Keratinocyte (primary cell): ENCODE results near the gene ALK. TPM values are rescaled to one million over a fixed set of nuclear protein-coding genes. Genes with fewer than 3 reads are reported as not detected.

Experiments used
- DNase-seq: peaks from one replicate; pipeline ENCODE4 v3.0.0-alpha.2; 2011; ENCODE audit warnings: low read depth, missing footprints, low spot score
- FAIRE-seq: peaks from 2 replicates; lab custom pipeline; 2011; peaks lifted over from hg19 to GRCh38; lab: Jason Lieb, UNC
- H2AFZ ChIP-seq: 2 replicates; pipeline ENCODE4 v1.6.0; 2012; ENCODE audit warnings: low read length, control low read depth, inconsistent platforms; ENCODE audit not compliant: control insufficient read depth
- H3K27ac ChIP-seq: 2 replicates; pipeline ENCODE4 v1.5.1; 2011; ENCODE audit warnings: low read length; ENCODE audit not compliant: control insufficient read depth, insufficient read depth
- H3K27me3 ChIP-seq: 3 replicates; pipeline ENCODE4 v1.6.0; 2011; ENCODE audit warnings: low read length; ENCODE audit not compliant: control insufficient read depth, insufficient read depth; ENCODE audit errors: extremely low read depth
- H3K36me3 ChIP-seq, 2 experiments: 2 replicates in 1 of 2; 3 replicates in 1 of 2; pipeline ENCODE4 v1.5.1; 2011; ENCODE audit warnings: low read length in 2 of 2, mild to moderate bottlenecking in 1 of 2; ENCODE audit not compliant: control insufficient read depth in 2 of 2, insufficient read depth in 2 of 2; ENCODE audit errors: extremely low read depth in 1 of 2
- H3K4me1 ChIP-seq: 3 replicates; pipeline ENCODE4 v1.5.1; 2011; ENCODE audit warnings: low read length; ENCODE audit not compliant: control insufficient read depth, insufficient read depth; ENCODE audit errors: extremely low read depth
- H3K4me2 ChIP-seq: 3 replicates; pipeline ENCODE4 v1.6.0; 2011; ENCODE audit warnings: low read depth, low read length; ENCODE audit not compliant: control insufficient read depth, insufficient read depth; ENCODE audit errors: extremely low read depth
- H3K4me3 ChIP-seq, 3 experiments: fragments of 200-600 bp in 1 of 3; sonication (generic) in 1 of 3; 2 replicates in 2 of 3; 3 replicates in 1 of 3; pipeline ENCODE4 v1.5.1; 2011 to 2016; ENCODE audit warnings: low read length in 3 of 3, mild to moderate bottlenecking in 3 of 3, control low read depth in 2 of 3, inconsistent platforms in 1 of 3, low read depth in 1 of 3, mixed read lengths in 1 of 3, mixed run types in 1 of 3, moderate library complexity in 1 of 3; ENCODE audit not compliant: control insufficient read depth in 2 of 3, insufficient read depth in 2 of 3; ENCODE audit errors: extremely low read depth in 1 of 3
- H3K79me2 ChIP-seq: 2 replicates; pipeline ENCODE4 v1.6.0; 2012; ENCODE audit warnings: low read length; ENCODE audit not compliant: control insufficient read depth, insufficient read depth
- H3K9ac ChIP-seq: 3 replicates; pipeline ENCODE4 v1.6.0; 2011; ENCODE audit warnings: low read length; ENCODE audit not compliant: control insufficient read depth, insufficient read depth; ENCODE audit errors: extremely low read depth
- H3K9me1 ChIP-seq: 3 replicates; pipeline ENCODE4 v1.6.0; 2011; ENCODE audit warnings: low read length; ENCODE audit not compliant: control insufficient read depth, insufficient read depth; ENCODE audit errors: extremely low read depth
- H3K9me3 ChIP-seq: 2 replicates; pipeline ENCODE4 v1.5.1; 2012; ENCODE audit warnings: low read depth, low read length; ENCODE audit not compliant: control insufficient read depth
- H4K20me1 ChIP-seq: 3 replicates; pipeline ENCODE4 v1.6.0; 2011; ENCODE audit warnings: low read length; ENCODE audit not compliant: control insufficient read depth, insufficient read depth; ENCODE audit errors: extremely low read depth
- EZH2 ChIP-seq: IDR thresholded peaks from one replicate; pipeline ENCODE4 v1.6.1; 2012; ENCODE audit warnings: inconsistent platforms, mild to moderate bottlenecking, low read length, moderate library complexity
- dilution Hi-C: fragments of 300-500 bp; cut with MboI; formaldehyde crosslinking; loops from one replicate; pipeline ENCODE4 v1.7.0; 2020; ENCODE audit warnings: low sequenced_read_pairs; ENCODE audit not compliant: extremely low pct_ligation_motif_present
- polyA plus RNA-seq, 5 experiments: library from polyadenylated mRNA; depleted of rRNA in 3 of 5; stranded (reverse) in 3 of 5; stranded (forward) in 1 of 5; unstranded in 1 of 5; fragments of >200 nt; gene quantifications; 1 replicate in 1 of 5; 2 replicates in 3 of 5; 3 replicates in 1 of 5; pipeline versions ENCODE4 v1.2.1 to v1.2.3, GENCODE V29; 2011 to 2012; ENCODE audit warnings: missing spikeins in 2 of 5, low read depth in 1 of 5, low replicate concordance in 1 of 5
- TF ChIP-seq, protein P1 (sequence below), 3 experiments: IDR thresholded peaks in 1 of 3; conservative IDR thresholded peaks in 1 of 3; optimal IDR thresholded peaks in 1 of 3; 2 replicates in 2 of 3; 3 replicates in 1 of 3; pipeline versions ENCODE3 to v1.5.1; 2011; ENCODE audit warnings: low read length in 3 of 3, mild to moderate bottlenecking in 3 of 3, moderate library complexity in 2 of 3, control low read depth in 1 of 3, inconsistent platforms in 1 of 3; ENCODE audit not compliant: insufficient read depth in 2 of 3; ENCODE audit errors: extremely low read depth in 1 of 3

ALK gene
- polyA plus RNA-seq, 1 donor (not counting 4 experiments of a cell fraction or from before 2014, with no cell fraction given), result not detected

DNA sequence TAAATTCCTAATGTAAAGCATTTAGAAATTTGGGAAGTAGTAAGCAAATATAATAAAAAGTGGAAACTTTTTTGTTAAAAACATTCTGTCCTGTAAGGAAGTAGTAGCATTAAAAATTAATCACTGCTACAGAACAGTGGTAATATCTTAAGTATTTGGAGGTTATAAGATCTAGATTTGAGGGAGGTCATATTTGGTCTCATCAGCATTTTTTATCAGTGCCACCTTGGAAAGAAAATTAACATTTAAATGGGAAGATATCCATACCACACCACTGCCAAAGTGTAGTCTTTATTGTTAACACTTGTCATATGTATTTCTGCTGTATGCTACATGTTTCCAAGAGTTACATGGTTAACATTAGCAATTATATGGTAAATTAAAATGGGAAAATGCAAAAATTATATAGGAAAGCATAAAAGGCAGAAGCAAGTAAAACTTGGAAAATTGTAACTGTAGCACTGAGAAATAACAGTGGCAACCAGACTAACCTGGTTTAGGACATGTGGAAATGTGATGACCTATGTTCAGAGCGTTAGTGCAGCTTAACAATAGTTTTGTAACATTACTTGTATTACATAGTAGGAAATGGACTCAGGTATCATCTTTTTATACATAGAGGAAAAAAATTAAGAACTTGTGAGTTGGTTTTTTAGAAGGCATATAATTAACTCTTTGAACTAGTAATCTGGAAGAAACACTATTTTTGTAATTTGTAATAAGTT, 759.0 kb downstream of the ALK start:
- H3K79me2 ChIP-seq, result no peaks in the 10 kb centered on the region
- DNase-seq (no peak), FAIRE-seq (peak; percentile 41)
- H3K36me3 ChIP-seq, result peaks cover 16 to 20% of the 10 kb centered on the region in 2 experiments
- dilution Hi-C loops, result no loop called here
- peaks cover 10% of the 10 kb centered on the region for H3K4me1 ChIP-seq
- H3K4me3 ChIP-seq, result no peak overlapping the region
- H3K27me3 ChIP-seq, result no peaks in the 10 kb centered on the region
- no peak overlapping the region for H3K27ac ChIP-seq
- H3K9ac ChIP-seq, result no peak overlapping the region
- H3K9me1 ChIP-seq, result no peaks in the 10 kb centered on the region
- no peak overlapping the region for H2AFZ ChIP-seq
- H3K4me2 ChIP-seq, result no peak overlapping the region
- TF ChIP-seq, protein P1, sequence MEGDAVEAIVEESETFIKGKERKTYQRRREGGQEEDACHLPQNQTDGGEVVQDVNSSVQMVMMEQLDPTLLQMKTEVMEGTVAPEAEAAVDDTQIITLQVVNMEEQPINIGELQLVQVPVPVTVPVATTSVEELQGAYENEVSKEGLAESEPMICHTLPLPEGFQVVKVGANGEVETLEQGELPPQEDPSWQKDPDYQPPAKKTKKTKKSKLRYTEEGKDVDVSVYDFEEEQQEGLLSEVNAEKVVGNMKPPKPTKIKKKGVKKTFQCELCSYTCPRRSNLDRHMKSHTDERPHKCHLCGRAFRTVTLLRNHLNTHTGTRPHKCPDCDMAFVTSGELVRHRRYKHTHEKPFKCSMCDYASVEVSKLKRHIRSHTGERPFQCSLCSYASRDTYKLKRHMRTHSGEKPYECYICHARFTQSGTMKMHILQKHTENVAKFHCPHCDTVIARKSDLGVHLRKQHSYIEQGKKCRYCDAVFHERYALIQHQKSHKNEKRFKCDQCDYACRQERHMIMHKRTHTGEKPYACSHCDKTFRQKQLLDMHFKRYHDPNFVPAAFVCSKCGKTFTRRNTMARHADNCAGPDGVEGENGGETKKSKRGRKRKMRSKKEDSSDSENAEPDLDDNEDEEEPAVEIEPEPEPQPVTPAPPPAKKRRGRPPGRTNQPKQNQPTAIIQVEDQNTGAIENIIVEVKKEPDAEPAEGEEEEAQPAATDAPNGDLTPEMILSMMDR (optimal IDR thresholded peaks at IDR 0.05 in 1 of 3, IDR thresholded peaks at IDR 0.05 in 1 of 3, conservative IDR thresholded peaks at IDR 0.05 in 1 of 3; ENCODE audit: extremely low read depth in 1 of 3, insufficient read depth in 2 of 3, low read length in 3 of 3), result no peak
- no peak for TF ChIP-seq EZH2
- H3K9me3 ChIP-seq, result no peaks in the 10 kb centered on the region
- no peaks in the 10 kb centered on the region for H4K20me1 ChIP-seq

DNA sequence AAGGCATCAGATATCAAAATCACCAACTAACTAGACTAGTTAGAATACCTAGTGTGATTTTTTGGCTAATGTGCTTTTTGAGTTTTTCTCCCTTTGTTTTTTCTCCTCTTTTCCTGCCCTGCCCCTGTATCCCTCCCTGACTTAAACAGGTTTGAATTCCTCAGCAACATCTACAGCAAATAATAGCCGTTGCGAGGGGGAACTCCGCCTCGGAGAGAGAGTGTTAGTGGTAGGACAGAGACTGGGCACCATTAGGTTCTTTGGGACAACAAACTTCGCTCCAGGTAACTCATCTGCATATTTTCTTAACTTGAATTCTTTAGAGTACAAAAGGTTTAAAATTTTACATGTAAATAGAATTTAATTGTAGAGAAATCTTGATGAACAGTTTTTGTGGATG, 761.2 kb downstream of the ALK start:
- no peak overlapping the region for H3K4me2 ChIP-seq
- dilution Hi-C loops, result no loop called here
- H2AFZ ChIP-seq, result no peak overlapping the region
- no peaks in the 10 kb centered on the region for H3K9me3 ChIP-seq
- H3K36me3 ChIP-seq, result peaks cover 20 to 28% of the 10 kb centered on the region in 2 experiments
- no peaks in the 10 kb centered on the region for H3K79me2 ChIP-seq
- no peak overlapping the region for H3K27ac ChIP-seq
- DNase-seq (no peak), FAIRE-seq (no peak)
- H3K4me3 ChIP-seq, result no peak overlapping the region
- TF ChIP-seq, protein P1 (optimal IDR thresholded peaks at IDR 0.05 in 1 of 3, IDR thresholded peaks at IDR 0.05 in 1 of 3, conservative IDR thresholded peaks at IDR 0.05 in 1 of 3; ENCODE audit: extremely low read depth in 1 of 3, insufficient read depth in 2 of 3, low read length in 3 of 3), result no peak
- no peak for TF ChIP-seq EZH2
- no peaks in the 10 kb centered on the region for H3K27me3 ChIP-seq
- no peaks in the 10 kb centered on the region for H4K20me1 ChIP-seq
- H3K9ac ChIP-seq, result no peak overlapping the region
- H3K4me1 ChIP-seq, result peaks cover 4% of the 10 kb centered on the region
- H3K9me1 ChIP-seq, result no peaks in the 10 kb centered on the region
